COR-L47 (cell line): ENCODE measurements around the gene MTUS2.

Experiments
- DNase-seq: peaks from one replicate; lab custom pipeline; 2025; lab: John Stamatoyannopoulos, UW

Gene MTUS2

GRCh38 chr13:28820099-28821051, at the start of gene MTUS2:
Gene MTUS2, plus strand, starts transcription at chr13:28820339.
- no peak for DNase-seq

GRCh38 chr13:28778308-28779215, 41.6 kb upstream of the MTUS2 start:
- DNase-seq: no peak

GRCh38 chr13:28792992-28793391, 27.1 kb upstream of the MTUS2 start:
- no peak for DNase-seq

- DNase-seq: no peak
Measured at GRCh38 chr13:28794396-28794795, 25.7 kb upstream of the MTUS2 start.

- no peak for DNase-seq
Measured at GRCh38 chr13:28796938-28797257, 23.2 kb upstream of the MTUS2 start.

GRCh38 chr13:28805193-28805819, 14.8 kb upstream of the MTUS2 start:
- DNase-seq: peak; percentile 28

GRCh38 chr13:28817204-28817603, 2.9 kb upstream of the MTUS2 start:
- no peak for DNase-seq

GRCh38 chr13:28819046-28819730, 951 bp upstream of the MTUS2 start:
- DNase-seq: no peak

GRCh38 chr13:28819735-28820098, 422 bp upstream of the MTUS2 start:
- no peak for DNase-seq

GRCh38 chr13:28822151-28822550, 2.0 kb downstream of the MTUS2 start:
- no peak for DNase-seq

GRCh38 chr13:28822801-28823200, 2.7 kb downstream of the MTUS2 start:
- DNase-seq: no peak

- DNase-seq: no peak
Measured at GRCh38 chr13:28825379-28825778, 5.2 kb downstream of the MTUS2 start.

- DNase-seq: no peak
Measured at GRCh38 chr13:28826368-28826767, 6.2 kb downstream of the MTUS2 start.

- no peak for DNase-seq
Measured at GRCh38 chr13:28830580-28830979, 10.4 kb downstream of the MTUS2 start.

GRCh38 chr13:28831117-28831516, 11.0 kb downstream of the MTUS2 start:
- DNase-seq: no peak

GRCh38 chr13:28837111-28837510, 17.0 kb downstream of the MTUS2 start:
- DNase-seq: no peak

- no peak for DNase-seq
Measured at GRCh38 chr13:28843639-28844038, 23.5 kb downstream of the MTUS2 start.

GRCh38 chr13:28849441-28849840, 29.3 kb downstream of the MTUS2 start:
- no peak for DNase-seq

- no peak for DNase-seq
Measured at GRCh38 chr13:28850226-28850625, 30.1 kb downstream of the MTUS2 start.

GRCh38 chr13:28851422-28851821, 31.3 kb downstream of the MTUS2 start:
- no peak for DNase-seq

GRCh38 chr13:28854657-28855056, 34.5 kb downstream of the MTUS2 start:
- no peak for DNase-seq

- DNase-seq: no peak
Measured at GRCh38 chr13:28856287-28856686, 36.1 kb downstream of the MTUS2 start.
